SK-N-SH treated with all-trans-retinoic acid at 6 μM for 48 hours (cell line): ENCODE results near the gene FARS2.
A peak's percentile ranks its signal among the peaks of the same experiment; 100 is the strongest.

Source experiments
- ATAC-seq: fragments of 200-7000 bp; cut with Tn5 transposase; 3 replicates; pipeline ENCODE4 v1.9.1; 2020; ENCODE audit warnings: mild to moderate bottlenecking, moderate library complexity
- ARNTL ChIP-seq: fragments of 450-650 bp; formaldehyde crosslinking; IDR thresholded peaks from 2 replicates; pipeline ENCODE4 v1.5.0; 2020; ENCODE audit warnings: low read depth, mild to moderate bottlenecking, moderate library complexity, borderline replicate concordance
- CREB5 ChIP-seq: fragments of 250-450 bp; sonication (Bioruptor Pico); IDR thresholded peaks from 2 replicates; pipeline ENCODE4 v1.5.1; 2020; ENCODE audit warnings: low read depth, mild to moderate bottlenecking, moderate library complexity
- CSRNP3 ChIP-seq: fragments of 250-450 bp; sonication (Bioruptor Pico); IDR thresholded peaks from 2 replicates; pipeline ENCODE4 v1.5.1; 2021; ENCODE audit warnings: mild to moderate bottlenecking, moderate library complexity
- ESRRG ChIP-seq: fragments of 250-450 bp; sonication (Bioruptor Pico); IDR thresholded peaks from 2 replicates; pipeline ENCODE4 v1.6.1; 2021; ENCODE audit warnings: mild to moderate bottlenecking
- ISL1 ChIP-seq: fragments of 250-450 bp; sonication (Bioruptor Pico); IDR thresholded peaks from 2 replicates; pipeline ENCODE4 v2.1.2; 2022; ENCODE audit warnings: mild to moderate bottlenecking, moderate library complexity
- OSR1 ChIP-seq: fragments of 250-450 bp; sonication (Bioruptor Pico); IDR thresholded peaks from 2 replicates; pipeline ENCODE4 v1.8.0; 2022; ENCODE audit warnings: moderate library complexity, mild to moderate bottlenecking, inconsistent platforms
- POU6F1 ChIP-seq: fragments of 250-450 bp; sonication (Bioruptor Pico); IDR thresholded peaks from 2 replicates; pipeline ENCODE4 v1.8.0; 2021; ENCODE audit warnings: low read depth, mild to moderate bottlenecking, moderate library complexity, borderline replicate concordance
- PPARA ChIP-seq: fragments of 250-450 bp; sonication (Bioruptor Pico); IDR thresholded peaks from 2 replicates; pipeline ENCODE4 v1.5.0; 2020; ENCODE audit warnings: mild to moderate bottlenecking, borderline replicate concordance
- RARB ChIP-seq: fragments of 250-450 bp; sonication (Bioruptor Pico); IDR thresholded peaks from 2 replicates; pipeline ENCODE4 v1.8.0; 2021; ENCODE audit warnings: mild to moderate bottlenecking, moderate library complexity
- SNAI2 ChIP-seq: fragments of 250-450 bp; sonication (Bioruptor Pico); IDR thresholded peaks from 2 replicates; pipeline ENCODE4 v1.5.0; 2020; ENCODE audit warnings: mild to moderate bottlenecking, moderate library complexity
- TCF4 ChIP-seq: fragments of 250-450 bp; sonication (Bioruptor Pico); IDR thresholded peaks from 2 replicates; pipeline ENCODE4 v1.8.0; 2021; ENCODE audit warnings: mild to moderate bottlenecking, moderate library complexity, borderline replicate concordance
- TOX ChIP-seq: fragments of 250-450 bp; sonication (Bioruptor Pico); IDR thresholded peaks from 2 replicates; pipeline ENCODE4 v1.8.0; 2021; ENCODE audit warnings: mild to moderate bottlenecking, moderate library complexity, borderline replicate concordance
- TSHZ2 ChIP-seq: fragments of 250-450 bp; sonication (Bioruptor Pico); IDR thresholded peaks from 2 replicates; pipeline ENCODE4 v1.5.0; 2020; ENCODE audit warnings: mild to moderate bottlenecking, moderate library complexity
- ZC3H10 ChIP-seq: fragments of 250-450 bp; sonication (Bioruptor Pico); IDR thresholded peaks from 2 replicates; pipeline ENCODE4 v1.5.1; 2021; ENCODE audit warnings: mild to moderate bottlenecking, moderate library complexity
- ZFP30 ChIP-seq: fragments of 450-650 bp; formaldehyde crosslinking; IDR thresholded peaks from 2 replicates; pipeline ENCODE4 v1.5.0; 2022; ENCODE audit warnings: mild to moderate bottlenecking, moderate library complexity
- ZNF565 ChIP-seq: fragments of 450-650 bp; formaldehyde crosslinking; conservative IDR thresholded peaks from 2 replicates; pipeline ENCODE4 v1.5.0; 2020; ENCODE audit warnings: low read depth, mild to moderate bottlenecking, moderate library complexity
- ZNF8 ChIP-seq: fragments of 450-650 bp; formaldehyde crosslinking; IDR thresholded peaks from 2 replicates; pipeline ENCODE4 v1.5.0; 2020; ENCODE audit warnings: mild to moderate bottlenecking, moderate library complexity

The FARS2 gene

GRCh38 chr6:5411414-5411813 lies 150.1 kb downstream of the FARS2 start:
- no peak for ATAC-seq
- no peak for TF ChIP-seq ZNF565 (CRISPR knock-in tag)
- no peak for TF ChIP-seq CSRNP3 (CRISPR knock-in tag)
- TF ChIP-seq, all 23 proteins: peak for 0

- TF ChIP-seq ISL1 (no peak), CSRNP3 (CRISPR knock-in tag) (no peak), RARB (CRISPR knock-in tag) (no peak), ESRRG (CRISPR knock-in tag) (no peak), TSHZ2 (no peak)
- ATAC-seq = no peak
These were observed 150.7 kb downstream of the FARS2 start for GRCh38 chr6:5412017-5412416.

GRCh38 chr6:5412663-5413062 lies 151.3 kb downstream of the FARS2 start:
- TF ChIP-seq TOX (no peak), ZFP30 (no peak), ARNTL (CRISPR knock-in tag) (no peak), RARB (CRISPR knock-in tag) (no peak), PPARA (CRISPR knock-in tag) (no peak), ISL1 (no peak), ZC3H10 (CRISPR knock-in tag) (no peak), OSR1 (CRISPR knock-in tag) (no peak), SNAI2 (CRISPR knock-in tag) (no peak)
- no peak for ATAC-seq

GRCh38 chr6:5416250-5416649 lies 154.9 kb downstream of the FARS2 start:
- ATAC-seq = peak; percentile 87
- TF ChIP-seq CREB5 = no peak
- TF ChIP-seq ZNF8 (CRISPR knock-in tag) = peak; percentile 69; the same call in 1 of the 2 replicates
- peak; percentile 90 for TF ChIP-seq TCF4 (CRISPR knock-in tag)
- TF ChIP-seq TSHZ2 = 0 out of 2 replicates have a peak, but pooled peaks have one; percentile 42
- TF ChIP-seq, all 23 proteins: peak for 3

- ATAC-seq = peak; percentile 100
- no peak for TF ChIP-seq SNAI2 (CRISPR knock-in tag)
- no peak for TF ChIP-seq TOX
- no peak for TF ChIP-seq CREB5
- TF ChIP-seq OSR1 (CRISPR knock-in tag) = no peak
- TF ChIP-seq POU6F1 = no peak
- no peak for TF ChIP-seq ESRRG (CRISPR knock-in tag)
- no peak for TF ChIP-seq ZNF565 (CRISPR knock-in tag)
- TF ChIP-seq CSRNP3 (CRISPR knock-in tag) = no peak
- TF ChIP-seq PPARA (CRISPR knock-in tag) = no peak
These were observed 161.1 kb downstream of the FARS2 start for GRCh38 chr6:5422321-5422915.
